Ovary (tissue), 3 donors: ENCODE measurements around the gene SERPINE3.

Experiments used
- CTCF ChIP-seq, 3 donors: fragments of 450-650 bp in 2 of 3; fragments of 200-600 bp in 1 of 3; IDR thresholded peaks; one replicate each; pipeline versions ENCODE4 v1.5.1 to v1.8.0; 2016 to 2022; ENCODE audit warnings: antibody characterized with exemption in 3 of 3, mild to moderate bottlenecking in 1 of 3
- POLR2A ChIP-seq: fragments of 450-650 bp; IDR thresholded peaks from one replicate; pipeline ENCODE4 v1.6.1; 2017; ENCODE audit warnings: antibody characterized with exemption, mild to moderate bottlenecking, moderate library complexity
- donor health status: DM: no; HTN: no; CAD: no.

DNA sequence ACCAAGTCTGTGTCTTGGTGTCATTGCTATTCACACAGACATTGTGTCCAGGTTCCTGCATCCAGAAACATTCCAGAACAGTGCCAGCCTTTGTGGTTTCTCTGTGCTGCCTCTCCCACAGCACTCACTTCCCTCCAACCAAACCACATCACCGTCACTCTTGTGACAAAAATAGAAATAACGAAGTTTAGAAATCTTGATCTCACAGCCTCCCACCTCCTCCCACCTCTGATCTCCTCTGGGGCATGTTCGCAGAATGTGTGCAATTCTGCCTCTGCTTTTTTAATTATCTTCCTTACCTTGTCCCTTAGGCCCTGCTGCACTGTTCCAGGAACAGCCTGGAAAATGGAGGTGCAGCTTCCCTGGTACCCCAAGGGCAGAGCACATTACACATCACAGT, 8.7 kb upstream of the SERPINE3 start:
- no peak for TF ChIP-seq CTCF (IDR thresholded peaks at IDR 0.05)
- TF ChIP-seq POLR2A: no peak
